IMR-90 (cell line): Measurements from ENCODE around the gene RBM39. TPM values are rescaled to one million over a fixed set of nuclear protein-coding genes. Genes with fewer than 3 reads are reported as not detected.
"Not testable (repeated sequence)": the region's sequence is repeated elsewhere in the genome, so short reads cannot be mapped to it uniquely, and the experiment has no call there.

ENCODE experiments used
- ATAC-seq: fragments of 200-7000 bp; cut with Tn5 transposase; 2 replicates; pipeline ENCODE4 v1.9.1; 2020; ENCODE audit warnings: low read depth, mild to moderate bottlenecking, moderate library complexity
- BruUV-seq: library from RNA; stranded (reverse); fragments of 400-500 nt; replicated peaks from 2 replicates; lab custom pipeline; 2021; lab: Mats Ljungman, UMichigan
- CTCF ChIA-PET: fragments of 300-600 bp; formaldehyde crosslinking; extraction: SDS; loops from one replicate; lab custom pipeline; 2021; ENCODE audit warnings: antibody characterized with exemption; lab: Yijun Ruan, JAX
- POLR2A ChIA-PET: fragments of 300-600 bp; sonication (Branson Sonifier 250); formaldehyde crosslinking; loops from one replicate; lab custom pipeline; 2022; ENCODE audit warnings: antibody characterized with exemption; ENCODE audit not compliant: unreplicated experiment; lab: Charles Lee
- DNase-seq: peaks from one replicate; pipeline ENCODE4 v3.0.0; 2013
- H2AFZ ChIP-seq: replicated peaks from 2 replicates; pipeline ENCODE3; 2013; ENCODE audit warnings: low read length, mild to moderate bottlenecking; ENCODE audit not compliant: poor library complexity
- H2AK5ac ChIP-seq: 2 replicates; pipeline ENCODE4 v1.6.1; 2013; ENCODE audit warnings: low read depth, low read length, inconsistent platforms
- H2AK9ac ChIP-seq: replicated peaks from 2 replicates; pipeline ENCODE3; 2013; ENCODE audit warnings: mild to moderate bottlenecking, low read depth, low read length, moderate library complexity; ENCODE audit not compliant: poor library complexity
- H2BK120ac ChIP-seq: 2 replicates; pipeline ENCODE4 v1.6.1; 2013; ENCODE audit warnings: low read depth, low read length, inconsistent platforms
- H2BK15ac ChIP-seq: 3 replicates; pipeline ENCODE4 v1.6.1; 2013; ENCODE audit warnings: low read depth, low read length, inconsistent platforms
- H2BK20ac ChIP-seq: 2 replicates; pipeline ENCODE4 v1.6.1; 2013; ENCODE audit warnings: low read depth, mild to moderate bottlenecking, inconsistent platforms, low read length, moderate library complexity
- H2BK5ac ChIP-seq: 2 replicates; pipeline ENCODE4 v1.6.1; 2013; ENCODE audit warnings: mild to moderate bottlenecking, low read depth, low read length, inconsistent platforms; ENCODE audit not compliant: poor library complexity, severe bottlenecking
- H3K14ac ChIP-seq: replicated peaks from 2 replicates; pipeline ENCODE4 v1.6.1; 2013; ENCODE audit warnings: low read depth, low read length, inconsistent platforms
- H3K18ac ChIP-seq: 2 replicates; pipeline ENCODE4 v1.6.1; 2013; ENCODE audit warnings: low read depth, low read length, control low read depth
- H3K23ac ChIP-seq: 2 replicates; pipeline ENCODE4 v1.6.1; 2013; ENCODE audit warnings: low read depth, low read length, inconsistent platforms
- H3K27ac ChIP-seq: 2 replicates; pipeline ENCODE4 v1.5.1; 2013; ENCODE audit warnings: mild to moderate bottlenecking, control low read depth, low read length; ENCODE audit not compliant: insufficient read depth
- H3K27me3 ChIP-seq: 2 replicates; pipeline ENCODE4 v1.6.1; 2013; ENCODE audit warnings: low read length; ENCODE audit not compliant: control insufficient read depth, insufficient read depth
- H3K36me3 ChIP-seq: 2 replicates; pipeline ENCODE4 v1.6.1; 2013; ENCODE audit warnings: low read length, mixed read lengths; ENCODE audit not compliant: control insufficient read depth, insufficient read depth
- H3K4ac ChIP-seq: 2 replicates; pipeline ENCODE4 v1.6.1; 2013; ENCODE audit warnings: low read depth, low read length, inconsistent platforms
- H3K4me1 ChIP-seq: 2 replicates; pipeline ENCODE4 v1.6.1; 2013; ENCODE audit warnings: low read length, mixed read lengths; ENCODE audit not compliant: control insufficient read depth, insufficient read depth
- H3K4me2 ChIP-seq: 2 replicates; pipeline ENCODE4 v1.6.1; 2013; ENCODE audit warnings: low read depth, mild to moderate bottlenecking, control low read depth, low read length, moderate library complexity
- H3K4me3 ChIP-seq: 2 replicates; pipeline ENCODE4 v1.5.1; 2013; ENCODE audit warnings: low read depth, mild to moderate bottlenecking, control low read depth, low read length, moderate library complexity; ENCODE audit not compliant: insufficient read depth
- H3K56ac ChIP-seq: 2 replicates; pipeline ENCODE4 v1.6.1; 2013; ENCODE audit warnings: low read length, inconsistent platforms; ENCODE audit not compliant: insufficient read depth; ENCODE audit errors: extremely low read depth
- H3K79me1 ChIP-seq, 2 experiments: 2 replicates each; pipeline ENCODE4 v1.6.1; 2013; ENCODE audit warnings: low read length in 2 of 2, inconsistent platforms in 1 of 2, low read depth in 1 of 2
- H3K9ac ChIP-seq: 2 replicates; pipeline ENCODE4 v1.6.1; 2013; ENCODE audit warnings: low read depth, low read length, control low read depth
- H3K9me1 ChIP-seq: 2 replicates; pipeline ENCODE4 v1.6.1; 2013; ENCODE audit warnings: low read length, inconsistent platforms; ENCODE audit not compliant: insufficient read depth
- H3K9me3 ChIP-seq: 2 replicates; pipeline ENCODE4 v1.6.1; 2013; ENCODE audit warnings: low read length; ENCODE audit not compliant: control insufficient read depth, insufficient read depth
- H4K20me1 ChIP-seq: 2 replicates; pipeline ENCODE4 v1.6.1; 2013; ENCODE audit warnings: low read length, inconsistent platforms; ENCODE audit not compliant: insufficient read depth
- H4K5ac ChIP-seq: 2 replicates; pipeline ENCODE4 v1.6.1; 2013; ENCODE audit warnings: mild to moderate bottlenecking, low read depth, low read length, control low read depth
- H4K8ac ChIP-seq, 2 experiments: 2 replicates each; pipeline ENCODE4 v1.6.1; 2013; ENCODE audit warnings: low read depth in 2 of 2, low read length in 2 of 2, control low read depth in 1 of 2, inconsistent platforms in 1 of 2
- H4K91ac ChIP-seq: 2 replicates; pipeline ENCODE4 v1.6.1; 2013; ENCODE audit warnings: low read depth, low read length, inconsistent platforms; ENCODE audit not compliant: insufficient read depth
- WGBS, 2 experiments: methylation state at CpG; one replicate each; pipeline versions ENCODE4 v1.1.5 to v1.1.7; 2013; ENCODE audit warnings: missing lambda C conversion rate in 2 of 2; ENCODE audit not compliant: insufficient read length in 1 of 2; ENCODE audit errors: extremely low coverage in 2 of 2; 5-methylcytosine and 5-hydroxymethylcytosine counted together
- dilution Hi-C: fragments of 300-500 bp; cut with HindIII; formaldehyde crosslinking; loops from one replicate; pipeline ENCODE4 v1.14.3; 2018; ENCODE audit warnings: low sequenced_read_pairs; ENCODE audit not compliant: unreplicated experiment
- in situ Hi-C: fragments of 300-500 bp; cut with MboI; formaldehyde crosslinking; loops from 3 replicates; pipeline ENCODE4 v1.14.3; 2019; ENCODE audit warnings: low sequenced_read_pairs, inconsistent platforms, mixed read lengths
- intact Hi-C: fragments of 100-400 bp; cut with micrococcal nuclease; formaldehyde crosslinking; loops from 2 replicates; pipeline ENCODE4 v1.10.0; 2022
- polyA plus RNA-seq, 3 experiments: library from polyadenylated mRNA; depleted of rRNA; stranded (reverse); fragments of >200 nt; gene quantifications; 2 replicates each; pipeline ENCODE4 v1.2.3, GENCODE V29; 2012; ENCODE audit warnings: low replicate concordance in 1 of 3
- total RNA-seq: library from RNA; depleted of rRNA; stranded (reverse); fragments of >200 nt; gene quantifications from 2 replicates; pipeline ENCODE4 v1.2.3, GENCODE V29; 2012

RBM39 gene
- total and polyA plus RNA-seq, 2 of the 4 experiments (the other 2 are of a cell fraction): 106 to 166 TPM

DNA sequence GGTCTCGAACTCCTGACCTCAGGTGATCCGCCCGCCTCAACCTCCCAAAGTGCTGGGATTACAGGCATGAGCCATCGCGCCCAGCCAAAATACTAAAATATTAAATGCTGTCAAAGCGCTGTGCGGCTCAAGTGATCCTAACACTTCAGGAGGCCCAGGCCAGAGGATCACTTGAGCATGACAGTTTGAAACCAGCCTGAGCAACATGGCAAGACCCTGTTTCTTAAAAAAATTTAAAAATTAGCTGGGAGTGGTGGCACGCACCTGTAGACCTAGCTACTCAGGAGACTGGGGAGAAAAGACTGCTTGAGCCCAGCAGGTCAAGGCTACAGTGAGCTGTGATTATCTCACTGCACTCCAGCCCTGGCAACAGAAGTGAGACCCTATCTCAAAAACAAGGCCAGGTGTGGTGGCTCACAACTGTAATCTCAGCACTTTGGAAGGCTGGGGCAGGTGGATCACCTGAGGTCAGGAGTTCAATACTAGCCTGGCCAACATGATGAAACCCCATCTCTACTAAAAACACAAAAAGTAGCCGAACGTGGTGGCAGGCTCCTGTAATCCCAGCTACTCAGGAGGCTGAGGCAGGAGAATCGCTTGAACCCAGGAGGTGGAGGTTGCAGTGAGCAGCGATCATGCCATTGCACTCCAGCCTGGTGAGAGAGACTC, 18.3 kb downstream of the RBM39 start:
- H3K18ac ChIP-seq, H4K5ac ChIP-seq, H4K91ac ChIP-seq, H3K4ac ChIP-seq, in situ Hi-C loops, ATAC-seq, H2AK9ac ChIP-seq, H2AK5ac ChIP-seq, H3K4me2 ChIP-seq, H2AFZ ChIP-seq, H3K9me3 ChIP-seq, H3K4me3 ChIP-seq, CTCF ChIA-PET, POLR2A ChIA-PET, H2BK20ac ChIP-seq, BruUV-seq, H2BK120ac ChIP-seq, H3K56ac ChIP-seq, H3K27ac ChIP-seq, H3K4me1 ChIP-seq, H4K8ac ChIP-seq, dilution Hi-C loops, H3K14ac ChIP-seq, H3K23ac ChIP-seq, DNase-seq, H2BK15ac ChIP-seq, H2BK5ac ChIP-seq, intact Hi-C loops, H3K9ac ChIP-seq, H3K27me3 ChIP-seq: not testable (repeated sequence)
- H3K9me1 ChIP-seq: peaks cover 11% of the 10 kb centered on the region
- peaks cover 96% of the 10 kb centered on the region for H4K20me1 ChIP-seq
- peaks cover 80% of the 10 kb centered on the region for H3K36me3 ChIP-seq
- 100% methylated on average over 2 of the region's 12 CpGs; no CpG with 5 or more reads in 1 of the 2 experiments for WGBS, 2 experiments
- H3K79me1 ChIP-seq: peaks cover 24 to 59% of the 10 kb centered on the region in 2 experiments

DNA sequence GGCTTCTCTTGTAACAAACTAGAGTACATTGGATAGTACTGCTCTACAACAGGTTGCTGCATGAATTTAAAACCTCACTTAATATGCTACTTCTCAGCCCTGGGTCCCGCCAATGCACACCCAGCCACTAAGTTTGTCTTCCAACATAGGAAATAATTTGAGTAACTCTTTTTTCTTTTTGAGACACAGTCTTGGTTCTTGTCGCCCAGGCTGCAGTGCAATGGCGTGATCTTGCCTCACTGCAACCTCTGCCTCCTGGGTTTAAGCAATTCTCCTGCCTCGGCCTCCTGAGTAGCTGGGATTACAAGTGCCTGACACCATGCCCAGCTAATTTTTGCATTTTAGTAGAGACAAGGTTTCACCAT, 18.8 kb downstream of the RBM39 start:
- H3K14ac ChIP-seq, H2BK15ac ChIP-seq, BruUV-seq, H4K8ac ChIP-seq, DNase-seq, POLR2A ChIA-PET, H4K91ac ChIP-seq, H2AK5ac ChIP-seq, CTCF ChIA-PET, dilution Hi-C loops, ATAC-seq, H3K9ac ChIP-seq, H3K23ac ChIP-seq, H2AK9ac ChIP-seq, H3K56ac ChIP-seq, H3K4me3 ChIP-seq, H3K4me1 ChIP-seq, H2BK120ac ChIP-seq, intact Hi-C loops, H3K4me2 ChIP-seq, H2AFZ ChIP-seq, in situ Hi-C loops, H4K5ac ChIP-seq, H3K18ac ChIP-seq, H2BK5ac ChIP-seq, H3K27me3 ChIP-seq, H3K27ac ChIP-seq, H3K9me3 ChIP-seq, H2BK20ac ChIP-seq, H3K4ac ChIP-seq: not testable (repeated sequence)
- peaks cover 11% of the 10 kb centered on the region for H3K9me1 ChIP-seq
- WGBS, 2 experiments: no CpG with 5 or more reads among the region's 4 CpGs
- peaks cover 81% of the 10 kb centered on the region for H3K36me3 ChIP-seq
- H3K79me1 ChIP-seq: peaks cover 25 to 64% of the 10 kb centered on the region in 2 experiments
- H4K20me1 ChIP-seq: peaks cover 96% of the 10 kb centered on the region
